ENCODE data around the gene PIAS1.

The PIAS1 gene

DNA sequence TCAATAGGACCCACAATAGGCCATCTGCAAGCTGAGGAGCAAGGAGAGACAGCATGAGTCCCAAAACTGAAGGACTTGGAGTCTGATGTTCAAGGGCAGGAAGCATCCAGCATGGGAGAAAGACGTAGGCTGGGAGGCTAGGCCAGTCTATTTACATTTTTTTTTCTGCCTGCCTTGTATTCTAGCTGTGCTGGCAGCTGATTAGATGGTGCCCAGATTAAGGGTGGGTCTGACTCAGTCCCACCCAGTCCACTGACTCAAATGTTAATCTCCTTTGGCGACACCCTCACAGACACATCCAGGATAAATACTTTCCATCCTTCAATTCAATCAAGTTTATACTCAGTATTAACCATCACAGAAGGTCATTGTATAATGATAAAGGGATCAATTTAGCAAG is 15.9 kb upstream of the PIAS1 start:
- no peak for DNase-seq (ENCODE audit: low read depth)
- Histone ChIP-seq H3K9me3 (ENCODE audit: control insufficient read depth, low read length) (peaks cover 17% of the 10 kb centered on the region), H3K36me3 (ENCODE audit: control insufficient read depth, insufficient read depth, low read length, severe bottlenecking) (no peaks in the 10 kb centered on the region), H3K4me1 (ENCODE audit: control insufficient read depth, insufficient read depth, low read length) (no peaks in the 10 kb centered on the region), H3K27me3 (replicated peaks; ENCODE audit: control insufficient read depth, insufficient read depth, low read length) (peaks cover 9% of the 10 kb centered on the region), H3K4me3 (ENCODE audit: low read length) (no peak overlapping the region), H3K9ac (ENCODE audit: low read length) (no peak overlapping the region)

DNA sequence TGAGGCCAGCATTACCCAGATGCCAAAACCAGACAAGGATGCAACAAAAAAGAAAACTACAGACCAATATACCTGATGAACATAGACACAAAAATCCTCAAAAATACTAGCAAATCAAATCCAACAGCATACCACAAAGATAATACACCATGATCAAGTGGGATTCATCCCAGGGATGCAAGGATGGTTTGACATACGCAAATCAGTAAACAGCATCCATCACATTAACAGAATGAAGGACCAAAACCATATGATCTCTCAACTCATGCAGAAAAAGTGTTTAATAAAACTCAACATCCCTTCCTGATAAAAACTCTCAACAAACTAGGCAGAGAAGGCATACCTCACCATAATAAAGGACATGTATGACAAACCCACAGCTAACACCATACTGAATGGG is 14.0 kb upstream of the PIAS1 start:
- no peaks in the 10 kb centered on the region for H3K4me1 ChIP-seq (ENCODE audit: control insufficient read depth, insufficient read depth, low read length)
- no peaks in the 10 kb centered on the region for H3K36me3 ChIP-seq (ENCODE audit: control insufficient read depth, insufficient read depth, low read length, severe bottlenecking)
- no peak overlapping the region for H3K9ac ChIP-seq (ENCODE audit: low read length)
- H3K9me3 ChIP-seq (ENCODE audit: control insufficient read depth, low read length) = peaks cover 17% of the 10 kb centered on the region
- no peaks in the 10 kb centered on the region for H3K27me3 ChIP-seq (replicated peaks; ENCODE audit: control insufficient read depth, insufficient read depth, low read length)
- H3K4me3 ChIP-seq (ENCODE audit: low read length) = no peak overlapping the region
- DNase-seq (ENCODE audit: low read depth) = no peak

DNA sequence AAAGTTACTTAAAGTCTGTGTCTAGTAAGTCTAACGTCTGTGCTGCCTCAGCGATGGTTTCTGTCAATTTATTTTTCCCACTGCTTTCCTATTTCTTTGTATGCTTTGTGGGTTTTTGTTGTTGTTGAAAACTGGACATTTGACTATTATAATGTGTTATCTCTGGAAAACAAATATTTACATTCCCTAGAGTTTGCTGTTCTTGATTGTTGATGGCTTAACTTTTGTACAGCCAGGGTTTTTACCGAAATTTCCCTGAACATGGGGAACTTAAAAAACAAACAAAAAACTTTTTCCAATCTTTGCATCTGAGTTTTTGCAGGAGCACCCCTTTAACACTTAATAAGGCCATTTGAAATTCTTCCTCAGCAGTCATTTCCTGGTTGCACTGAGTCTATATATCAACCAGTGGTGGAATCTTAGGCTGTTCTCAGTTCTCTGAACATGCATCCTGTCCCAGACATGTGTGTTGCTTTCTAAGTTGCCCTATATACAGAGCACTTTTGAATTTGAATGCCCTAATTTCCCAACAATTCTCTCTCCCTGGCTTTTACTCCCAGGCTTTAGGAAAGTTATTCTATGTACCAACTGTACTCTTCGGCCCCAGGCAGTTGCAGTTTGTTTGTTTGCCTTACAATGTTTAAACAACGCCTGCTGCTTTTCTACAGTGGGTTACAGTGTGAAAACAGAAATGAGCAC is 11.8 kb upstream of the PIAS1 start:
- Histone ChIP-seq H3K9ac (ENCODE audit: low read length) (no peak overlapping the region), H3K4me1 (ENCODE audit: control insufficient read depth, insufficient read depth, low read length) (no peaks in the 10 kb centered on the region), H3K4me3 (ENCODE audit: low read length) (no peak overlapping the region), H3K36me3 (ENCODE audit: control insufficient read depth, insufficient read depth, low read length, severe bottlenecking) (no peaks in the 10 kb centered on the region), H3K9me3 (ENCODE audit: control insufficient read depth, low read length) (peaks cover 21% of the 10 kb centered on the region), H3K27me3 (replicated peaks; ENCODE audit: control insufficient read depth, insufficient read depth, low read length) (peaks cover 4% of the 10 kb centered on the region)
- no peak for DNase-seq (ENCODE audit: low read depth)

DNA sequence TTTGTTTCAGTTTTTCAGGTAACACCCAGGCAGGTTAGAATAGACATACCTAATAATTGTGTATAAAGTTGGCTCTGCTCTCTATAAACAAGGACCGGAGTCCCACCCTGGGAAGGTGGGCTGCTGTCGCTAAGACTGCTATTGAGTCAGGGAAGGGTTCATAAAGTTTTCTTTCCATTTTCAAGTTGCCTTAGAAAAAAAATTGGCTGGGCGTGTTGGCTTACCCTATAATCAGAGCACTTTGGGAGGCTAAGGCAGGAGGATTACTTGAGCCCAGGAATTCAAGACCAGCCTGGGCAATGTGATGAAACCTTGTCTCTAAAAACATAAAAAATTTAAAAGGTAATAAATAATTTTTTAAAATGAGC is 11.3 kb upstream of the PIAS1 start:
- Histone ChIP-seq H3K36me3 (ENCODE audit: control insufficient read depth, insufficient read depth, low read length, severe bottlenecking) (no peaks in the 10 kb centered on the region), H3K4me3 (ENCODE audit: low read length) (no peak overlapping the region), H3K9ac (ENCODE audit: low read length) (no peak overlapping the region), H3K9me3 (ENCODE audit: control insufficient read depth, low read length) (peaks cover 18% of the 10 kb centered on the region), H3K4me1 (ENCODE audit: control insufficient read depth, insufficient read depth, low read length) (no peaks in the 10 kb centered on the region), H3K27me3 (replicated peaks; ENCODE audit: control insufficient read depth, insufficient read depth, low read length) (peaks cover 4% of the 10 kb centered on the region)
- no peak for DNase-seq (ENCODE audit: low read depth)

DNA sequence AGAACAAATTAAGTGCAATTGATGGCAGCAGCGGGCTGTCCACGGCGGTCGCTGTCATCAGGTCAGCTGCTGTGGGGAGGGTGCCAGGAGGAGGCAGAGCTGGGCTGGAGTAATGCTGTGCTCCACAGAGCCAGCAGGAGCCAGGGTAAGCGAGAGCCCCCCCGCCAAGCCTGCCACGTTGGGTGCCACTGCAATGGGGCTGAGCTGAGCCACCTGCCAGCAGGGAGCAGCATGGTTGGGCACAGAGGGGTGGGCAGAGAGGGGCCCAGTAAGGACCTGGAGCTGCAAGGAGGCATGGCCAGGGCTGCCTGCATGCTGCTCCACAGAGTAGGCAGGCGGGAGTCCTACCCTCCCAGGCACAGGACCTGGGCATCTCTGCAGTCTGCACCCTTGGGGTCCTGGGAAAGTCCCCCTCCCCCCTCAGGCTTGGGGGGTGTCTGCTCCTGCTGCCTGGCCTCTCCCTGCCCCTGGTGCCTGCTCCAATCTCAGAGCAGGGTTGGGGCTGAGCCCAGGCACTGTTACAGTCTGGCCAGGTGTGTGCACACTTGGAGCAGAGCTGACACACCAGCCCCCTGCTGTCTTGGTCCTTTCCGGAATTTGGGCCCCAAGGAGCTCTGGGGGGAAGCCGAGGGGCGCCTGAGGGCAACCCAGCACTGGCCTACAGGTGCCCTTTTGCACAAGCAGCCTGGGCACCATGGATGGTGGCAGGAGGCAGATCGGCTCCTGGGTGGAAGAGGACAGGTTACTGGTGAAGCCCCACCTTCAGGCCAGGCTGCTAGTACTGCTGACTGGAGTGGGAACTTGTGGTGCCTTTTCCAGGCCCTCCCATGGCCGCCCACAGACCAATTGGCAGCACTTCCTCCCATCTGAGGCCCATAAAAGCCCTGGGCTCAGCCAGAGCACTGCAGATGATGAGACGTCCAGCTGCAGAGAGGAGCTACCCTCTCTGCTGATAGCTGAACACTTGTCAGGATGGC is 8.5 kb upstream of the PIAS1 start:
- Histone ChIP-seq H3K4me3 (ENCODE audit: low read length) (no peak overlapping the region), H3K36me3 (ENCODE audit: control insufficient read depth, insufficient read depth, low read length, severe bottlenecking) (no peaks in the 10 kb centered on the region), H3K9ac (ENCODE audit: low read length) (no peak overlapping the region), H3K9me3 (ENCODE audit: control insufficient read depth, low read length) (peaks cover 8% of the 10 kb centered on the region), H3K4me1 (ENCODE audit: control insufficient read depth, insufficient read depth, low read length) (no peaks in the 10 kb centered on the region), H3K27me3 (replicated peaks; ENCODE audit: control insufficient read depth, insufficient read depth, low read length) (peaks cover 4% of the 10 kb centered on the region)
- no peak for DNase-seq (ENCODE audit: low read depth)

DNA sequence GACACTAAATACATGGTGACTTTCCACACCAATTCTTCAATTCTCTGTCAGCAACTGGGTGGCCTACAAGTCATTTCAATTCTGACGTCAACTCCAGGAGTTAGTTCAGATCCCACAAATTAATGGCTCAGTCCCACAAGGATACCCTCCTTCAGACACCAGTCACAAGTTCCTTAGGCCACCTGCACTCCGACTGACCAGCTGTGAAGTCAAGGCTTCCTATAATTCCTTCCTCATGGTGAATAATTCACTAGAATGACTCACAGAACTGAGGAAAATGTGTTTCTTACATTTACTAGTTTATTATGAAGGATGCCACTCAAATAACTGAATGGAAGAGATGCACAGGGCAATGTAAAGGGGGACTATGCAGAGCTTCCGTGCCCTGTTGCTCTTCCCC is 6.3 kb upstream of the PIAS1 start:
- H3K9me3 ChIP-seq (ENCODE audit: control insufficient read depth, low read length) = peaks cover 8% of the 10 kb centered on the region
- H3K36me3 ChIP-seq (ENCODE audit: control insufficient read depth, insufficient read depth, low read length, severe bottlenecking) = no peaks in the 10 kb centered on the region
- peaks cover 5% of the 10 kb centered on the region for H3K4me1 ChIP-seq (ENCODE audit: control insufficient read depth, insufficient read depth, low read length)
- H3K27me3 ChIP-seq (replicated peaks; ENCODE audit: control insufficient read depth, insufficient read depth, low read length) = peaks cover 4% of the 10 kb centered on the region
- no peak for DNase-seq (ENCODE audit: low read depth)
- no peak overlapping the region for H3K9ac ChIP-seq (ENCODE audit: low read length)
- no peak overlapping the region for H3K4me3 ChIP-seq (ENCODE audit: low read length)

DNA sequence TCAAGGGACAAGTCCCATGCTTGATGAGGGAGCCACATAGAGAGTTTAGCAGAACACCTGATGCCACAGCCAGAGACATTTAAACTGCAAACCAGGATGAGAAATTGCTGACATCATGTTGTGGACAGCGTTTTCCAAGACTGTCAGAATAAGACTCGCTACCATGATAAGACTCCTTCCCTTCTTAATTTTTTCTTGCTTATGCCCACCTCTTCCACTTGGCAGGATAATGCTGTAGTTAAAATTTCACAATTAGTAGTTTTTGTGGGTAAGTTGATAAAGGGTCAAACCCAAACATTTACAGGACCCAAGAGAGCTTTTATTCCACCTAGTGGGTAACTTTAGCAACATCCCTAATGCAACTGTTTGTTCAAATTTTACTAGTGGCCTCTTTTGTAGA is 3.0 kb upstream of the PIAS1 start:
- H3K27me3 ChIP-seq (replicated peaks; ENCODE audit: control insufficient read depth, insufficient read depth, low read length) = peaks cover 4% of the 10 kb centered on the region
- no peak overlapping the region for H3K4me3 ChIP-seq (ENCODE audit: low read length)
- H3K36me3 ChIP-seq (ENCODE audit: control insufficient read depth, insufficient read depth, low read length, severe bottlenecking) = no peaks in the 10 kb centered on the region
- no peak overlapping the region for H3K9ac ChIP-seq (ENCODE audit: low read length)
- H3K9me3 ChIP-seq (ENCODE audit: control insufficient read depth, low read length) = peaks cover 3% of the 10 kb centered on the region
- H3K4me1 ChIP-seq (ENCODE audit: control insufficient read depth, insufficient read depth, low read length) = peaks cover 14% of the 10 kb centered on the region
- DNase-seq (ENCODE audit: low read depth) = no peak

DNA sequence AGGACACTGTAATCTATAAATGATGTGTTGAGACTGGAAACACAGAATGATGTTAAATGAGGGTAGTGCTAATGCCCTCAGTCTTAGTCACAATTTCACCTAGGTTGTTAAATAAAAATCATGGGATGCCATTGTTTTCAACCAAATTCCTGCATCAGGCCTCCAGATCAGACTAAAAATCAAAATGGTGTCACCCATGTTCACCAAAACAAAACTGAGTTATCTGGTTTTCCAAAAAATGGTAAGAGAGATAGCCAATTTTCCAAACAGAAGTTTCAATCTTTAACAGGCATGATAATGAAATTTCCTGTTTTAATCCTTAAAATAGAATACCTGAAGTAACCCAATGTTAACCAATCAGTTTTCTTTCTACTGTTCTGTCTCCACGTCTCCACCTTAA is 2.2 kb upstream of the PIAS1 start:
- no peak for DNase-seq (ENCODE audit: low read depth)
- Histone ChIP-seq H3K9ac (ENCODE audit: low read length) (no peak overlapping the region), H3K36me3 (ENCODE audit: control insufficient read depth, insufficient read depth, low read length, severe bottlenecking) (no peaks in the 10 kb centered on the region), H3K4me3 (ENCODE audit: low read length) (no peak overlapping the region), H3K27me3 (replicated peaks; ENCODE audit: control insufficient read depth, insufficient read depth, low read length) (no peaks in the 10 kb centered on the region), H3K9me3 (ENCODE audit: control insufficient read depth, low read length) (no peaks in the 10 kb centered on the region), H3K4me1 (ENCODE audit: control insufficient read depth, insufficient read depth, low read length) (peaks cover 22% of the 10 kb centered on the region)

DNA sequence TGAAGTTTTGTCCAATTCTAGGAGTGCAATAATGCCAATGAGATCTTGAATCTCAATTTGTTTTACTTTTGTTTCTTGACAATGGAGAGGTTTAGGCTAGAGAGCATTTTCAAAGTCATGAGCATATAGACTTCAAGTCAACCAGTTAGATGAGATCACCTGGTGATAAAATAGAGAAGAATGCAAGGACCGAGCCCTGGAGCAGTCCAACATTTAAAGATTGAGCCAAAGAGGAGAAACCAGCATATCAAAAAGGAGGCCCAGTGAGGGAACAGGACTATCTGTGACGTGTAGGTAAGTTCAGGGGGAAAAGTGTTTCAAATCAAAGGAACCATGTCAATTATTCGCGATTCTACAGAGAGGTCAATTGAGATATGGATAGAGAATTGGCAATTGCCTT is 1.7 kb upstream of the PIAS1 start:
- peaks cover 27% of the 10 kb centered on the region for H3K4me1 ChIP-seq (ENCODE audit: control insufficient read depth, insufficient read depth, low read length)
- no peak overlapping the region for H3K9ac ChIP-seq (ENCODE audit: low read length)
- no peaks in the 10 kb centered on the region for H3K9me3 ChIP-seq (ENCODE audit: control insufficient read depth, low read length)
- no peak overlapping the region for H3K4me3 ChIP-seq (ENCODE audit: low read length)
- no peak for DNase-seq (ENCODE audit: low read depth)
- no peaks in the 10 kb centered on the region for H3K36me3 ChIP-seq (ENCODE audit: control insufficient read depth, insufficient read depth, low read length, severe bottlenecking)
- no peaks in the 10 kb centered on the region for H3K27me3 ChIP-seq (replicated peaks; ENCODE audit: control insufficient read depth, insufficient read depth, low read length)

DNA sequence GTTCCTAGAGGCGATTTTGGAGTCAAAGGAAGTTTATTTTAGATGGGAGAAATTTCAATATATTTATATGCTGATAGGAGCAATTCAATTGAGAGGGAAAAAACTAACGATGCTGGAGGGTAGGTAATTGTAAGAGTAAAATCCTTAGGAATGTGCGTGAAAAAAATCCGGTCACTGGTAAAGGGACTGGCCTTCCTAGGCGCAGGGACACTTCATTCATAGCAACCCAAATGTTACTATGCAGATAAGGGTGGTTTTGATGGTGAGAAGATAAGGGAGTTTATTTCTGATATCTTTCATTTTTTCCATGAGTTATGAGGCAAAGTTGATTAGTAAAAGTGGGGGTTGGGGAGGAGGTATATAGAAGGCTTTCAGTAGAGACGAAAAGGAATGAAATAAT is 1.1 kb upstream of the PIAS1 start:
- DNase-seq (ENCODE audit: low read depth) = no peak
- Histone ChIP-seq H3K9me3 (ENCODE audit: control insufficient read depth, low read length) (no peaks in the 10 kb centered on the region), H3K27me3 (replicated peaks; ENCODE audit: control insufficient read depth, insufficient read depth, low read length) (no peaks in the 10 kb centered on the region), H3K9ac (ENCODE audit: low read length) (no peak overlapping the region), H3K4me1 (ENCODE audit: control insufficient read depth, insufficient read depth, low read length) (peaks cover 32% of the 10 kb centered on the region), H3K36me3 (ENCODE audit: control insufficient read depth, insufficient read depth, low read length, severe bottlenecking) (no peaks in the 10 kb centered on the region), H3K4me3 (ENCODE audit: low read length) (no peak overlapping the region)

DNA sequence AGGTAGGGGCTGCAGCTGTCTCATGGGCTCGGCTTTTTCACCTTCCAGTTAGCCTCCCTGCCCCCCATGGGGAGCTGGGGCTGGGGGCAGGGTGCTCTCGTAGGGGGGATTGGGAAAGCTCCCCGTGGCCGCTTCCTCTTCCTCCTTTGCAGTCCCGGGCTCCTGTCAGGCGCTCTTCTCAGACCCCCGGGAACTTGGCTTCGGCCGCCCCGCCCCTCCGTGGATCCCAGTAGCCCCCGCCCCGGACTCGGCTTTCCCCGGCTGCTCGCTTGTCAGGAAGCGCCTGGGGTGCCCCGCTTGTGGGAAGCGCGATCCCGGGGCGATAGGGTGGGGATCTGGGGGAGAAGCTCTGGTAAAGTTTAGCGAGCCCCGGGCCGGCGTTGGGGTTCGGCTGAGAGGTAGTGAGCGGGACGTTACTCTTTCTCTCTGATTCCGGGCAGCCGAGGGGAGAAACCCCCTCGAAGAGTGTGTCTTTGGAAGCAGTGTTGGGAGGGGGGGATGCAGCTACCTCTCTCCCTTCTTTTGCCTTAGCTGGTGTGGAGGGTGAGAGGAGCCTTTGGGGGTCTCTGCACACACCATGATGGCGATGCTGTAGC is 611 bp downstream of the PIAS1 start:
- Histone ChIP-seq H3K9me3 (ENCODE audit: control insufficient read depth, low read length) (no peaks in the 10 kb centered on the region), H3K27me3 (replicated peaks; ENCODE audit: control insufficient read depth, insufficient read depth, low read length) (no peaks in the 10 kb centered on the region), H3K9ac (ENCODE audit: low read length) (peak overlapping the region; percentile 95), H3K4me3 (ENCODE audit: low read length) (peak overlapping the region; percentile 99), H3K4me1 (ENCODE audit: control insufficient read depth, insufficient read depth, low read length) (peaks cover 38% of the 10 kb centered on the region), H3K36me3 (ENCODE audit: control insufficient read depth, insufficient read depth, low read length, severe bottlenecking) (peaks cover 1% of the 10 kb centered on the region)
- peak; percentile 76 for DNase-seq (ENCODE audit: low read depth)
